Hematopoietic multipotent progenitor cell treated with erythropoietin and hydrocortisone succinate and interleukin-3 and kit ligand, for 8 days (in vitro differentiated cells): Measurements from ENCODE around the gene MYLK4.

Source experiments
- DNase-seq: peaks from one replicate; pipeline ENCODE4 v3.0.0-alpha.2; 2015

The MYLK4 gene

DNA sequence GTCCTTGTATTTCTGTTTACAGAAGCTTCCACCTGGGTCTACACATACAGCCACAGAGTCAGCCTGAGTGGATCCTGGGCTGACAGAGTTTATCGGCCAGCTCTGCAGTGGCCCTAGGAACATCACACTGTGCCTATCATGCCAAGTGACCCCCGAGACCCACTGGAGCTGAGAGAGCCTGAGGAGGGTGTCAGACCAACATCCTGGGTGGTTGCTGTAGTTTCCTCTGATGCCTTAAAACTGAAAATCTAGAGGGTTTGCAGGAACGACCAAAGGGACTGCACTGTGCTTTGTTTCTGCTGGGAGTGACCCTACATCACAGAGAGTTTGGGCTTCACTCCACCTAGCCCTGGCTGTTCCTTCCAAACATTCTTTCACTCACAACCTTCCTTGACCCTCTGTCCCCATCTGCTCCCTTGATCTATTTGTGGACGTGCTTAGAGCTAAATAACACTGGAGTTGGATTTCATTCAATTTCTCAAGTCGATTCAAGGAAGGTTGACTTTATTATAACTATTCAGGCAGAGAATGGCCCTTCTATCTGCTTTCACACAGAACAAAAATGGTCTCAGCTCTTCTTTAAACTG is 18.1 kb downstream of the MYLK4 start:
- DNase-seq, result no peak

DNA sequence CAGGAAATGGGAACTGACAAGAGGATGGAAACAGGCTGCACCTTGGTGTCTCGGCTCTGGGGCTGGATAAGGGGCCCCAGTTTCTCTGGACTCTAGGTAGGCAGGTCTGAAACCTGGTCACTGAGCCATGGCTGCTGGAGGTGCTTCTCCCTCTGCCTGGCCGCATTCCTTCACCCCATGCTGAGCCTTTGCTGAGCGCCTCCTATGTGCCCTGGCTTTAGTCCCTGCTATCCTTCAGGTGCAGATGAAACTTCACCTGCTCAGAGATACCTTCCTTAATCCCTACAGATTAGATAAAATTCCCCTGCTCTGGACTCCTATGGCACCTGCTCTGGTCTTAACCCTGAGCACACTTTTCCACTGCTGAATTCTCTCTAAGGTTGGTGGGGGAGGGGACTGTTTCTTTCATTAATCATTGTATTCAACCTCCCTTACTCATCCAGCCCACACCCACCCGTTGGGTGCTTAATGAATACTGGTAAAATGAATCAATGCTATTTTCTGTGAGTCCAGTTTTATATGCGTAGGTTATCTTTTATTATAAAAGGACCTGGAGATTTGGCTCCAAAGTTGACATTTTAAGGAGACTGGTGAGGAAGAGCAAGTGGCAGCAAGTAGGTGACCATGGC is 19.3 kb downstream of the MYLK4 start:
- DNase-seq, result no peak

DNA sequence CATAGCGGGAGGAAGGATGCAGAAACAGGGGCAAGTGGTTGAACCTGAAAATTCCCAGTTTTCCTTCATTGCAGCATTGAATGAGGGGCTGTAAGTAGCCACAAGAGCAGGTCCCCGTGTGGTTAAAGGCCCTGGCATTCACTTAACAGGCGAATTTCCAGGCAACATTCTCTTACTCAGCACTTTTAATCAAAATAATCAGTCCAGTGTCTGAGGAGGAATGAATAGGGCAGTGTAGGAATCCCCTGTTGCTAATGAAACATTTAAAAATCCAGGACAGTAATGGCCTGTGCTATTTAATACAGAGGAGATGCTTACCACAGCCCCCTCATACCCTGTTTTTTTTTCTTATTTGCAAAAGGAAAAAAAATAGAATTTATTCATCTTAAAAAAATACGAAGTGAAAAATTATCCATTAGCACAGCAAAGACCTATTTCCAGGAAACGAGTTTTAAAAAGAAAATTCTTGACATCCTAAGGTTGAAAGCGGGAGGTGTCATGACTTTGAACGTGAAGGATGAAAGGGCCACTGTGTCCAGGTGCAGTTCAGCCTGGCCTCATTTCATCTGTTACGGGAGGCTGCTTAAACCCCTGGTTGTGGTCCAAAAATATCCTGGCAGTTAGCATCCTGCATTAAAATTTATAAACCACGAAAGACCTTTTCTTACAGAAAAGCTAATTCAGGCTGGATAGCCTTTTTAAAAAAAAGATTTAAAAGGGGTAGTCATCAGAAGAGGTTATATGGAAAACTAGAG is 20.2 kb downstream of the MYLK4 start:
- no peak for DNase-seq

DNA sequence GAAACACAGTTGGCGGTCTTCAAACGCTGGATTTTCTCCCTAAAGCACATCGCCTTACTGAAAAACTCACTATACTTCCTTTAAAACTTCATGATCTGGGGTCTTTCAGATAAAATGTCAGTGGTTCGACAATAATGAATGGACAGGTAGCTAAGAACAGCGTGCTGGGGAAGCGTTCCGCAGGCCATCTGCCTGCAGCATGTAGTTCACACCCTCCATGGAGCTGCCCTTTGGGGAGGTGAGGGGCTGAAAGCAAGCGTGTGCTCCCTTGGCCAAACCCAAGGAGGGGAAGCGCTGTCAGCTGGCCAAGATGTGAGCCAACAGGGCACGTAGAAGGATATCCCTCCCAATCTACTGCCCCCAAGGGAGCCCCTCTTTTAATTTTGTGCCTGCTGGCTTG is 20.8 kb downstream of the MYLK4 start:
- DNase-seq, result no peak

DNA sequence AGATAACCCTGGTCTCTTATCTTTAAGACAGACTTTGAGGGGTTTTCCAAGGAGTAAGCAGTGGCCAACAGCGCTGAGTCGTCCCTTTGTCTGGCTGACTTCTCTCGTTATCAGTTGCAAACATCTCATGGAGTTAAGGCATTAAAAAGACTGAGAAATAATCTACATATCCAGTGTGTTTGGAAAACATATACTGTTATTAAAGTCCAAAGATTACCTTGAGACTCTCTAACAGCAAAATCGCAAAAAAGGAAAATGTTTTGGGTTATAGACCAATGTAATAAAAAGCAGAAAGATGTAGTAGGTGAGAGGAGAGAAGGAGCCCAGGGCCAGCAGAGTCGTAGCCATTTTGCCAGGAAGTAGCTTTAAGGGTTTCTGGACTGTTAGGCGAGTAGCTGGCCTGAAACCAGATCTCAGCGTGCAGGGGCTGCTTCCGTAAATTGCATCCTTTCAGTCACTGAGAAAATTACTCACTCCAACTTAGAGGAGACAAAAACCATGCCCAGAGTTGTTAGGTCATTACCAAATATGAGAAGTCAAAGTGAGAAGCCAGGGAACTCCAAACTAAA is 24.6 kb downstream of the MYLK4 start:
- DNase-seq, result peak; percentile 39

DNA sequence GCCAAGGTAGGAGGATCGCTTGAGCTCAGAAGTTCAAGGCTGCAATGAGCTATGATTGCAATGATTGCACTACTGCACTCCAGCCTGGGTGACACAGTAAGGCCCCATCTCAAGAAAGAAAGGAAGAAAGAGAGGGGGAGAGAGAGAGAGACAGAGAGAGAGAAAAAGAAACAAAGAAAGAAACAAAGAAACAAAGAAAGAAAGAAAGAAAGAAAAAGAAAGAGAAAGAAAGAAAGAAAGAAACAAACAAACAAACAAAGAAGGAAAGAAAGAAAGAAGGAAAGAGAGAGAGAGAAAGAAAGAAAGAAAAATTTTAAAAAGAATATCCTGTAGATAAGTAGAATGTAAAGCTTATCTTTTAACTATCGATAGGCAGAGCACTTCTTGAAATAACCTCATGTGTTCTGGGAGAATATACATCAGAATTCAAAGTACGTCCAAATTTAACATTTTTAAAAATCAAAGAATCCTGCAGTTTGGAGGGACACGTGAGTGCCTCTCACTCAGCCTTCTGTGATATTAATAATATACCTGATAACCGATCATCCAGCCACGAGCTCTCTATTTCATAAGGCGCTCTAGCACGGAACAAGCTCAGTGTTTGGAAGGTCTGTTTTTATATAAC is 25.2 kb downstream of the MYLK4 start:
- DNase-seq, result no peak

GRCh38 chr6:2721219-2721618 is 29.5 kb downstream of the MYLK4 start:
- DNase-seq, result no peak

GRCh38 chr6:2719093-2719455 is 31.6 kb downstream of the MYLK4 start:
- no peak for DNase-seq

DNA sequence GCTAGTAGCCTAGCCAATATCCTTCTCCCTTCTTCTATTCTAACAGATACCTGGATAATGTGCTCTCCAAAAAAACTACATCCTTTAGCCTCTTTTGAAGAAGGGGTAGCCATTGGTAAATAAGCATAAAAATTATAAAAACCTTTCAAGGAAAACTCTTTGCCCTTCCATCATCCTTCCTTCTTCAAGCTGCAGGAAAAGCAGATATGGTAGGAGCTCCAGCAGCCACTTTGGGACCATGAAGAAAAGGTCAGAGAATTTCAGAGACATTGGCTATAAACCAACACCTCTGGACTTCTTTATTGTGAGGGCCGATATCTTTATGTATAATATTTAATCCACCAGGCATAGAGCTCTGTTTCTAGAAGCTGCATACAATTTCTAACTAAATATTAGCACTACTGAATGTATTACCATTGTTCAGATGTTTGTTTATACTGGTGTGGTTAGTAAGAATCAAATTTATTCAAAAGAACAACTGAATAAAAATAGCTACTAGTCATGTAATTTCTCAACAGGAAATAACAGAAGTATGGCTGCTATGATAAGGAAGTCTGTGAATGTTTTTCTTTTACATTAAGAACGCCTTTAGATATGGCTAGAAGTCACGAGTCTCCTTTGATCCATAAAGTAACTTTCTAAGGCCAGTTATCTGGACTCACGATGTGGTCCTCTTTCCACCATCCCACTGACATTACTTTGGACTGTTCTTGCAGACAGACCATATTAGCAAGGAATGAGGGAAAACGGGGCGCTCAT is 32.2 kb downstream of the MYLK4 start:
- DNase-seq, result peak; percentile 61

DNA sequence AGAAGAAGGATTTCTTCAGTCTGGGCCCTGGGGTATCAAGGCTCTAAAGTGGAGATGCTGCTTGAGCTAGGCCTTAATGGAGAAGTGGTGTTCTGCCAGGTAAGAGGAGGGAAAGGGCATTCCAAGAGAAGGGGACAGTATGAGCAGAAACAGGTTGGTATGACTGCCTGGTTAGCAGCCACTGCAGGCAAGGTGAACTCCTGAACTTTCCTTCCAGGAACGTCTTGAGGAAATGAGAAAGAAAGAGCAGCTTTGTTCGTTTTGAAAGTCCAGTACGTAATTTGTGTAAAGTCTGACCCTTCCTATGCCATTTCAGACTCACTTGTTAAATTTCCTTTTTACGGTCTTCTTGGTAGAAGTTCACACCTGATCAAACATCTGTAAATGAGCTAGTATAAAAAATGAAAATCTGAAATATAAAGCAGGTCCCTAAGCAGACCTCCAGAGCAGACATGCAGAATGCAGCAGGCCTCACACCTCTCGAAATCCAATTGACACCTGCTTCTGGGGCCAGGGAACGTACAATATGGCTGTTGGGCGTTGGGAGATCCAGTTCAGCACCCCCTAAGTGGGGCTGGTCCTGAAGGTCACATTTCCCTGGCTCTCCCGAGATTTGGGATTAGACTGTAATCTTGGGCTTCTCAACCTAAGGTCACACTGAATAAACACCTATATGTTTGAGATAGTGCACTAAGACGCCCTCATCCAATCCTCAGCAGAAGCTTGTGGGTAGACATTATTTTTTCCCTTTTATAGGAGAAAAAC is 33.6 kb downstream of the MYLK4 start:
- DNase-seq, result no peak

- no peak for DNase-seq
These were observed 35.0 kb downstream of the MYLK4 start for GRCh38 chr6:2715737-2716136.

GRCh38 chr6:2714111-2714895 is 36.4 kb downstream of the MYLK4 start:
- no peak for DNase-seq

- DNase-seq, result no peak
These were observed 37.1 kb downstream of the MYLK4 start for GRCh38 chr6:2713473-2714110.

GRCh38 chr6:2712102-2712501 is 38.6 kb downstream of the MYLK4 start:
- no peak for DNase-seq

- no peak for DNase-seq
These were observed 40.3 kb downstream of the MYLK4 start for GRCh38 chr6:2710412-2710811.

GRCh38 chr6:2708456-2708855 is 42.3 kb downstream of the MYLK4 start:
- no peak for DNase-seq

- DNase-seq, result no peak
These were observed 44.2 kb downstream of the MYLK4 start for GRCh38 chr6:2706558-2706957.

DNA sequence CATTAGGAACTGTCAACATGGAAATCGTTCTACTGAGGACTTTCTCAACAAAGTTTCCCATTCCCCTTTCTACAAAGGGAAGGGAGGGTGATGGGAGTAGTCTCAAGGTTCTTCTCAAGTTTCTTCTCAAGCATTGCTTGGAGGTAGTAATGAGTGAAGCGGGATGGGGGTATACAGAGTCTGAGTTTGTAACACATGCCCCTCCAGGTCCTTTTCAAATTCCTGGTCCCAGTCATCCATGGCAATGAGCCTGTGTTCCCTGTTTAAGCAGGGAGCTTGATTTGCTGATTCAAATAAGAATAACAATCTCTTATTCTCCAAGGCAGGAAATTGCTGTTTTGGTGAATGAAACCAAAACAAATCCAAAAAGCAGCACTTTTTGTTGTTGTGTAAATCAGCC is 45.5 kb downstream of the MYLK4 start:
- no peak for DNase-seq

GRCh38 chr6:2697291-2697690 is 53.4 kb downstream of the MYLK4 start:
- no peak for DNase-seq

- peak; percentile 33 for DNase-seq
These were observed 55.1 kb downstream of the MYLK4 start for GRCh38 chr6:2695454-2696095.
